Gastrocnemius medialis (tissue), 4 donors: ENCODE data around the gene ANKRD33B. TPM values are rescaled to one million over a fixed set of nuclear protein-coding genes. Genes with fewer than 3 reads are reported as not detected.

Source experiments
- ATAC-seq, 2 donors: fragments of 150-250 bp; one replicate each; pipeline ENCODE4 v1.9.1; 2016
- DNase-seq, 2 donors: peaks; one replicate each; pipeline ENCODE4 v3.0.0-alpha.2; 2019
- H3K27ac ChIP-seq, 4 donors: fragments of 200-600 bp; sonication (generic); 1 replicate in 1 of 4; 2 replicates in 3 of 4; pipeline ENCODE4 v1.5.1; 2016 to 2018; ENCODE audit warnings: mild to moderate bottlenecking in 2 of 4, moderate library complexity in 1 of 4
- H3K27me3 ChIP-seq, 3 donors: fragments of 200-600 bp; sonication (generic) in 2 of 3; 1 replicate in 1 of 3; 2 replicates in 2 of 3; pipeline versions ENCODE4 v1.5.1 to v1.6.0; 2016 to 2019; ENCODE audit warnings: mild to moderate bottlenecking in 1 of 3, moderate library complexity in 1 of 3
- H3K36me3 ChIP-seq, 2 donors: fragments of 200-600 bp; sonication (generic) in 1 of 2; one replicate each; pipeline ENCODE4 v1.5.1; 2017 to 2018
- H3K4me1 ChIP-seq, 2 donors: fragments of 200-600 bp; sonication (generic) in 1 of 2; one replicate each; pipeline ENCODE4 v1.5.1; 2016 to 2017; ENCODE audit warnings: mild to moderate bottlenecking in 2 of 2
- H3K4me3 ChIP-seq, 4 donors: fragments of 200-600 bp; sonication (generic) in 3 of 4; 1 replicate in 1 of 4; 2 replicates in 3 of 4; pipeline ENCODE4 v1.5.1; 2016 to 2019; ENCODE audit warnings: mild to moderate bottlenecking in 2 of 4
- H3K9me3 ChIP-seq, 3 donors: fragments of 200-600 bp; sonication (generic) in 2 of 3; 1 replicate in 1 of 3; 2 replicates in 2 of 3; pipeline ENCODE4 v1.5.1; 2016 to 2019
- CTCF ChIP-seq, 5 experiments: fragments of 450-650 bp in 3 of 5; fragments of 200-600 bp in 2 of 5; sonication (generic) in 2 of 5; IDR thresholded peaks in 4 of 5; conservative IDR thresholded peaks in 1 of 5; 1 replicate in 4 of 5; 2 replicates in 1 of 5; pipeline ENCODE4 v1.5.1; 2016 to 2019; ENCODE audit warnings: antibody characterized with exemption in 5 of 5, mild to moderate bottlenecking in 3 of 5, moderate library complexity in 3 of 5
- POLR2A ChIP-seq, 2 donors: fragments of 450-650 bp; IDR thresholded peaks; one replicate each; pipeline ENCODE4 v1.6.1; 2017; ENCODE audit warnings: antibody characterized with exemption in 2 of 2, mild to moderate bottlenecking in 2 of 2, moderate library complexity in 2 of 2
- in situ Hi-C, 4 donors: fragments of 200-750 bp; cut with MboI; loops; one replicate each; pipeline versions ENCODE4 v1.15.0 to v1.8.0; 2017; ENCODE audit warnings: low sequenced_read_pairs in 4 of 4
- intact Hi-C: fragments of 100-400 bp; cut with DNase I; formaldehyde crosslinking; loops from one replicate; pipeline ENCODE4 v1.15.1; 2023; ENCODE audit warnings: low total_unique reads
- total RNA-seq, 4 donors: library from RNA; depleted of rRNA; stranded (reverse); fragments of >200 nt; gene quantifications; one replicate each; pipeline versions ENCODE4 v1.1.0 to v1.2.3, GENCODE V29; 2016

The ANKRD33B gene
- total RNA-seq, 4 donors from 2014 or later = 2.2 to 38.9 (median 15.1) TPM

GRCh38 chr5:10624679-10625078 lies 60.8 kb downstream of the ANKRD33B start:
- H3K27ac ChIP-seq = no peak overlapping the region
- intact Hi-C loops = no loop called here
- H3K36me3 ChIP-seq = no peaks in the 10 kb centered on the region
- no peaks in the 10 kb centered on the region for H3K9me3 ChIP-seq
- no peak for ATAC-seq
- H3K4me3 ChIP-seq = no peak overlapping the region
- no peaks in the 10 kb centered on the region for H3K27me3 ChIP-seq
- no peak for DNase-seq
- in situ Hi-C loops = loop anchor here in 3 of 4 donors (5.0 to 25.0 kb wide), 3 partner anchors 170 to 337 kb away; no protein-coding TSS in a partner anchor
- TF ChIP-seq POLR2A (IDR thresholded peaks at IDR 0.05) (no peak), CTCF (IDR thresholded peaks at IDR 0.05 in 4 of 5, conservative IDR thresholded peaks at IDR 0.05 in 1 of 5) (no peak)
- H3K4me1 ChIP-seq = peaks cover 14 to 18% of the 10 kb centered on the region in 2 donors

- peaks cover 14 to 18% of the 10 kb centered on the region in 2 donors for H3K4me1 ChIP-seq
- ATAC-seq (peak; percentile 17 to 51), DNase-seq (no peak)
- TF ChIP-seq POLR2A (IDR thresholded peaks at IDR 0.05) = no peak
- no peak for TF ChIP-seq CTCF (IDR thresholded peaks at IDR 0.05 in 4 of 5, conservative IDR thresholded peaks at IDR 0.05 in 1 of 5)
- no peaks in the 10 kb centered on the region for H3K27me3 ChIP-seq
- H3K4me3 ChIP-seq = no peak overlapping the region
- no peaks in the 10 kb centered on the region for H3K36me3 ChIP-seq
- H3K27ac ChIP-seq = peak overlapping the region; percentile 31 to 55 (median 43)
- no peaks in the 10 kb centered on the region for H3K9me3 ChIP-seq
- in situ Hi-C loops (loop anchor here in 3 of 4 donors (5.0 to 25.0 kb wide), 3 partner anchors 171 to 339 kb away; no protein-coding TSS in a partner anchor), intact Hi-C loops (loop anchor here (1.0 kb wide), 1 partner anchor 62 kb away; the partner anchor contains the start of gene ANKRD33B)
These were observed 62.0 kb downstream of the ANKRD33B start for GRCh38 chr5:10625700-10626472.

- in situ Hi-C loops = loop anchor here in 3 of 4 donors (5.0 to 25.0 kb wide), 3 partner anchors 172 to 339 kb away; no protein-coding TSS in a partner anchor
- Histone ChIP-seq H3K27ac (peak overlapping the region; percentile 31 to 55 (median 43)), H3K36me3 (no peaks in the 10 kb centered on the region), H3K4me1 (peaks cover 14 to 18% of the 10 kb centered on the region in 2 donors), H3K9me3 (no peaks in the 10 kb centered on the region), H3K27me3 (no peaks in the 10 kb centered on the region), H3K4me3 (no peak overlapping the region)
- intact Hi-C loops = loop anchor here (1.0 kb wide), 1 partner anchor 62 kb away; the partner anchor contains the start of gene ANKRD33B
- TF ChIP-seq POLR2A (IDR thresholded peaks at IDR 0.05) = no peak
- no peak for TF ChIP-seq CTCF (IDR thresholded peaks at IDR 0.05 in 4 of 5, conservative IDR thresholded peaks at IDR 0.05 in 1 of 5)
- DNase-seq = peak; percentile 41 to 65
- ATAC-seq = peak; percentile 42 to 61
These were observed 62.7 kb downstream of the ANKRD33B start for GRCh38 chr5:10626473-10627013.

GRCh38 chr5:10627160-10627701 lies 63.4 kb downstream of the ANKRD33B start:
- intact Hi-C loops = no loop called here
- Histone ChIP-seq H3K27me3 (no peaks in the 10 kb centered on the region), H3K9me3 (no peaks in the 10 kb centered on the region), H3K4me1 (peaks cover 14 to 18% of the 10 kb centered on the region in 2 donors), H3K4me3 (peak overlapping the region; percentile 29 to 46 (median 42)), H3K27ac (peak overlapping the region; percentile 44 to 64 (median 52)), H3K36me3 (no peaks in the 10 kb centered on the region)
- DNase-seq (no peak), ATAC-seq (peak; percentile 19 to 34)
- no peak for TF ChIP-seq CTCF (IDR thresholded peaks at IDR 0.05 in 4 of 5, conservative IDR thresholded peaks at IDR 0.05 in 1 of 5)
- no peak for TF ChIP-seq POLR2A (IDR thresholded peaks at IDR 0.05)
- in situ Hi-C loops = loop anchor here in 3 of 4 donors (5.0 to 25.0 kb wide), 3 partner anchors 172 to 340 kb away; no protein-coding TSS in a partner anchor
